Mucosa of rectum (tissue), 2 donors: Measurements from ENCODE around the gene NSF.

Source experiments
- H3K27ac ChIP-seq, 2 donors: one replicate each; pipeline ENCODE4 v1.7.0; 2013; ENCODE audit warnings: inconsistent platforms in 2 of 2, low read depth in 2 of 2, low read length in 2 of 2
- H3K27me3 ChIP-seq, 2 donors: one replicate each; pipeline ENCODE4 v1.7.0; 2013; ENCODE audit warnings: low read length in 2 of 2; ENCODE audit not compliant: control insufficient read depth in 2 of 2, insufficient read depth in 2 of 2
- H3K36me3 ChIP-seq, 2 donors: one replicate each; pipeline ENCODE4 v1.7.0; 2013; ENCODE audit warnings: low read length in 2 of 2; ENCODE audit not compliant: control insufficient read depth in 2 of 2, insufficient read depth in 2 of 2
- H3K4me1 ChIP-seq, 2 donors: one replicate each; pipeline ENCODE4 v1.7.0; 2013; ENCODE audit warnings: low read length in 2 of 2, mild to moderate bottlenecking in 1 of 2; ENCODE audit not compliant: control insufficient read depth in 2 of 2, insufficient read depth in 2 of 2
- H3K4me3 ChIP-seq, 2 donors: one replicate each; pipeline ENCODE4 v1.7.0; 2013; ENCODE audit warnings: low read length in 2 of 2
- H3K9ac ChIP-seq, 2 donors: one replicate each; pipeline ENCODE4 v1.7.0; 2013; ENCODE audit warnings: low read length in 2 of 2, low read depth in 1 of 2, mild to moderate bottlenecking in 1 of 2
- H3K9me3 ChIP-seq, 2 donors: one replicate each; pipeline ENCODE4 v1.7.0; 2013; ENCODE audit warnings: low read length in 2 of 2; ENCODE audit not compliant: control insufficient read depth in 2 of 2
- donor health status: healthy.
- donor health status: Normal muscosa, but diverticular disease.

Gene NSF

GRCh38 chr17:46795379-46795952, 205.0 kb downstream of the NSF start:
- H3K27ac ChIP-seq: no peak overlapping the region
- no peaks in the 10 kb centered on the region for H3K9me3 ChIP-seq
- H3K9ac ChIP-seq: no peak overlapping the region
- H3K36me3 ChIP-seq: no peaks in the 10 kb centered on the region
- peaks cover 6 to 8% of the 10 kb centered on the region in 2 donors for H3K27me3 ChIP-seq
- no peaks in the 10 kb centered on the region for H3K4me1 ChIP-seq
- no peak overlapping the region for H3K4me3 ChIP-seq

- peaks cover 6 to 8% of the 10 kb centered on the region in 2 donors for H3K27me3 ChIP-seq
Measured at GRCh38 chr17:46796084-46796483, 205.6 kb downstream of the NSF start.

GRCh38 chr17:46796524-46796923, 206.1 kb downstream of the NSF start:
- H3K36me3 ChIP-seq: no peaks in the 10 kb centered on the region
- H3K4me3 ChIP-seq: no peak overlapping the region
- no peak overlapping the region for H3K27ac ChIP-seq
- H3K9me3 ChIP-seq: no peaks in the 10 kb centered on the region
- no peak overlapping the region for H3K9ac ChIP-seq
- no peaks in the 10 kb centered on the region for H3K4me1 ChIP-seq
- H3K27me3 ChIP-seq: peaks cover 6 to 8% of the 10 kb centered on the region in 2 donors

More at GRCh38 chr17:46796084-46796483, 205.6 kb downstream of the NSF start:
- Histone ChIP-seq H3K4me1 (no peaks in the 10 kb centered on the region), H3K9ac (no peak overlapping the region), H3K4me3 (no peak overlapping the region), H3K27ac (no peak overlapping the region), H3K9me3 (no peaks in the 10 kb centered on the region), H3K36me3 (no peaks in the 10 kb centered on the region)

GRCh38 chr17:46796956-46797530, 206.6 kb downstream of the NSF start:
- no peak overlapping the region for H3K27ac ChIP-seq
- H3K27me3 ChIP-seq: peaks cover 6 to 7% of the 10 kb centered on the region in 2 donors
- no peaks in the 10 kb centered on the region for H3K4me1 ChIP-seq
- no peak overlapping the region for H3K4me3 ChIP-seq
- no peak overlapping the region for H3K9ac ChIP-seq
- H3K9me3 ChIP-seq: no peaks in the 10 kb centered on the region
- H3K36me3 ChIP-seq: no peaks in the 10 kb centered on the region

- peaks cover 0 to 2% of the 10 kb centered on the region in 2 donors for H3K27me3 ChIP-seq
- H3K4me3 ChIP-seq: no peak overlapping the region
- H3K36me3 ChIP-seq: no peaks in the 10 kb centered on the region
- no peak overlapping the region for H3K27ac ChIP-seq
- H3K4me1 ChIP-seq: no peaks in the 10 kb centered on the region
- H3K9ac ChIP-seq: no peak overlapping the region
- H3K9me3 ChIP-seq: no peaks in the 10 kb centered on the region
Measured at GRCh38 chr17:46800573-46800972, 210.1 kb downstream of the NSF start.

- Histone ChIP-seq H3K9ac (no peak overlapping the region), H3K27ac (no peak overlapping the region), H3K9me3 (no peaks in the 10 kb centered on the region), H3K4me3 (no peak overlapping the region), H3K36me3 (no peaks in the 10 kb centered on the region), H3K27me3 (no peaks in the 10 kb centered on the region), H3K4me1 (no peaks in the 10 kb centered on the region)
Measured at GRCh38 chr17:46802800-46803199, 212.3 kb downstream of the NSF start.

GRCh38 chr17:46803544-46803943, 213.1 kb downstream of the NSF start:
- Histone ChIP-seq H3K4me1 (no peaks in the 10 kb centered on the region), H3K36me3 (no peaks in the 10 kb centered on the region), H3K27me3 (no peaks in the 10 kb centered on the region), H3K9me3 (no peaks in the 10 kb centered on the region), H3K4me3 (no peak overlapping the region), H3K27ac (no peak overlapping the region), H3K9ac (no peak overlapping the region)

GRCh38 chr17:46805771-46806170, 215.3 kb downstream of the NSF start:
- H3K9ac ChIP-seq: no peak overlapping the region
- no peaks in the 10 kb centered on the region for H3K4me1 ChIP-seq
- H3K9me3 ChIP-seq: no peaks in the 10 kb centered on the region
- H3K4me3 ChIP-seq: no peak overlapping the region
- no peaks in the 10 kb centered on the region for H3K36me3 ChIP-seq
- no peak overlapping the region for H3K27ac ChIP-seq
- H3K27me3 ChIP-seq: no peaks in the 10 kb centered on the region
